HG02610 (cell line): Measurements from ENCODE around the gene ZNF362.

Experiments used
- ATAC-seq: cut with Tn5 transposase; IDR thresholded peaks from one replicate; pipeline ENCODE4 v1.9.1; 2021; ENCODE audit warnings: mild to moderate bottlenecking, moderate library complexity; ENCODE audit not compliant: unreplicated experiment

Gene ZNF362

GRCh38 chr1:33341190-33341589 is 84.9 kb downstream of the ZNF362 start:
- ATAC-seq = no peak

DNA sequence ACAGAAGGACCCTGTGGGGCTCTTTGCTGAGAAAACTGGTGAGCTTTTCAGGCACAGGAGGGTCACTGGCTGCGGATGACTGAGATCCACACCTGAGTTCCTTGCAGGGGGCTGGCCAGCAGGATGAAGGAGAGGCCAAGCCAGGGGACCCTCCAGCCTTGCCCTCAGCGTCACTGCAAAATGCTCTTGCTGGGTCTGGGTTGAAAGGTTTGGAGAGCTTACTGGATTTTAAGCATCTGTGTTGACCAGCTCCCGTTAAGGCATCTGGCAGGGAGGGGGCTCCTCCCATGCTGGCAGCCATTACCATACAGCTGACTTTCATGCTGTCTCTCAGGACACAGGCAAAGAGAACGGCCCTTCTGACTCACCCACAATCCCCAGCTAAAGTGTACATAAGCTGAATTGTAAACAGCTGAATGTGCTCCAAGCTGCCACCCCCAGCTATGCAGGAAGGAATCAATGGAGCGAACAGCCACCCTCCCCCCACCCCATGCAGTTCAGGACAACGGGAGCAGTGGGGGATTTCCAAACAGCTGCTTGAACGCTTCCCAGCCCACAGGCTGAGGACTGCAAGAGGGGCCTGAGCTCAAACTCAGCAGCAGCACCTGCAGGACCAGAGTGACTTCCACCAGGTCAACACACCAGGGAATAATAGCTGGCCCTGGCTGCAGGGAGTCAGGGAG is 85.9 kb downstream of the ZNF362 start:
- no peak for ATAC-seq

GRCh38 chr1:33343539-33343938 is 87.2 kb downstream of the ZNF362 start:
- no peak for ATAC-seq

DNA sequence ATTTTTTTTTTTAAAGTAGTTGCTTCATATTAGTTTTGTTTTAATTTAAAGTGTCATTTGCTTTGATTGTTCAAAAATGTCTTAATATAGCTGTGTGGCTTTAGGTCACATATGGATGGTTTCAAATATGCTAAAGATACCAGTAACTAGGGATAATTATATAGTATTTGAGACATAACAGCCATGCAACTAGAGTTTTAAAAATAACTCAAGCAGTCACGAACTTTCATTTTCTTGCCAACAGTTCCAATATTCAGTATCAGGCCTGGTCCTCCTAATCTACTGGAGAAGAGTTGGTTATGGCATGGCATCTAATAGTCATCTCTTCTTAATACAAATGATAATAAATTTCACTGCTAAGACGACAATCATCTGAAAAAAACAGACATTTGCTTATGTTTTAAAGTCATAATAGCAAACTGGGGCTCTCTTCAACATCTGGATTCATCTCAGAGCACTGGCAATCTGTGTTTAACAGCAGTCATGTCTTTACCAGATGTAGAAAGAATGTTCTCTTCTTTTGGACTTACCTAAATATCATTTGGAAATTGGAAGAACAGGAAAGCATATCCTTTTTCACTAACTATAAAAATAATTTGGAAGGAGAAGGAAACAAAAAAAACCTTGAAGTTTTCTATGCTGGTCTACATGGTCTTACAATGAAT is 88.7 kb downstream of the ZNF362 start:
- ATAC-seq = no peak

DNA sequence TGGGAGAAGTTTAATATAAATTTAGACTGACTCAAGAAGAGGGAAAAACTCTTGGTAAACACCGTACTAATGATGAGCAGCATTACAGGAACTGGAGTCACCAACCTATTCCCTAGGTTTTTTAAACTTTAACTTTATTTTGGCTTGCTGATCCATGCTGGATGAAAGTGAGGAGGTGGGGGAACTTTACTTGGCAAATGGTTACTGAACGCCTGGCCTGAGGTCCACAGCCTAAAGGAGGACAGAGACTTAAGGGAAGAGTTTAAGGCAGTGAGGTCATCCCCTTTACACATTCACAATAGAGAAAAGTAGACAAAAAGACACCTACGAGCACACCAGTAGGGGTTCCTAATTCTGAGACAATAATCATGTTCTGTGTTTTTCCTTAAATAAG is 90.2 kb downstream of the ZNF362 start:
- ATAC-seq = no peak

- no peak for ATAC-seq
Observed at GRCh38 chr1:33346927-33347649, 90.8 kb downstream of the ZNF362 start.

GRCh38 chr1:33347650-33347992 is 91.3 kb downstream of the ZNF362 start:
- ATAC-seq = no peak

GRCh38 chr1:33348194-33348593 is 91.9 kb downstream of the ZNF362 start:
- ATAC-seq = no peak

DNA sequence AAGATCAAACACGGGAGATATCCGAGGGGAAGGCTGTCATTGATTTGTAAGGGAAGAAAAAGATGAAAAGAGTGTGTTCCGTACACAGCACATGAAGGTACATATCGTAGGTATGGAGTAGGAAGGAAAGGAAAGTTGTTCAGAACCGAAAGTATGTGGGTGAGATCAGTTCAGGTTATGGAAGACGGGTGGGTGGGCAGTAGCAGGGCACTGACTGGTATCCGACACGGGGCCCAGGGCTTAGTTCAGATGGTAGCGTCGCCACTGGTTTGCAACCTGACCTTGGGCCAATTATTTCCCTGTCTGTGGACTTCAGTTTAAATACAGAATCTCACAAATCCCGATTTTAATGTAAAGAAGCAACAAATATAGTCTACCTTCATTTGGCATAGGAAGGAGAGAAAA is 92.4 kb downstream of the ZNF362 start:
- no peak for ATAC-seq

GRCh38 chr1:33349081-33349759 is 92.9 kb downstream of the ZNF362 start:
- ATAC-seq = peak; percentile 34

DNA sequence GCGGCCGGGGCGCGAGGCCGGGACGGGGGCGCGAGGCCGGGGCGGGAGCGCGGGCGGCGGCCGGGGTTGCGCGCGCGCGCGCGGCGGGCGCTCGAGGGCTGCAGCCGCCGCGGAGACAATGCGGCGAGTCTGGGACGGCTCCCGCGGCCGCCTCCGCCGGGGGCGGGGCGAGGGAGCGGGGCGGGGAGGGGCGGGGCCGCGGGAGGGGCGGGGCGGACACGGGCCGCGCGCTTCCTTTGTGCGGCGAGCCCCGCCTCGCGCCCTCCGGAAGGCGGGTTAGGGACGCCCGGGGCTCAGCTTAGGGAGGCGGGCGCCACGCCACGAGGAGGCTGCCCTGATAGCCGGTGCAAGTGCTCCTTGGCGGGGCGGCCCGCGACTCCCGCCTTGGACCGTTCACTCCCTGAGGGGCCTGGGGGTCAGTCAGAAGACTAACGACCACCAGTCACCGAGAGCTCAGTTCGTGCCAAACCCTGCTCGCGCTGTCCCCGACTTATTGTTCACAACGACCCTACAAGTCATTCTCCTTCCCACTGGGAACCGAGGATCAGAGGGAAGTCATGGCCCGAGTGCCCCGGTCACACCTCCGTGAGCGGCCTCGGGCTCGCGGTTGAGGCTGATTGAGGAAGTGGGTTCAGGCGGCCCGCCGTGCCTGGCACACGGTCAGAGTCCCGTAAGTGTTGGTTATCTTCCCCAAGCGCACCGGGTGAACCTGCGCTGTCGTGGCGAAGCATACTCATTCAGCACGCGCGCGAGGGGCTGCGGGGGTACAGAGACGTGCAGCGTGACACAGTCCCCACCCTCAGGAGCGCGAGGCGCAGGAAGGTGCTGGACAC is 93.7 kb downstream of the ZNF362 start:
- ATAC-seq = peak; percentile 79
